SK-N-MC (cell line): ENCODE results near the gene PRKACB.

ENCODE experiments used
- EZH2 ChIP-seq: fragments of 200-600 bp; sonication (generic); IDR thresholded peaks from one replicate; pipeline ENCODE4 v1.6.1; 2017; ENCODE audit warnings: antibody characterized with exemption
- FOXP2 ChIP-seq: optimal IDR thresholded peaks from 2 replicates; pipeline ENCODE3; 2011; ENCODE audit warnings: mild to moderate bottlenecking, moderate library complexity; ENCODE audit not compliant: insufficient read depth; ENCODE audit errors: extremely low read length, control extremely low read depth
- POLR2AphosphoS5 ChIP-seq: IDR thresholded peaks from 2 replicates; pipeline ENCODE4 v1.6.1; 2012; ENCODE audit warnings: mild to moderate bottlenecking, low read depth, low read length, borderline replicate concordance

- TF ChIP-seq EZH2 (no peak), POLR2AphosphoS5 (no peak), FOXP2 (no peak)
These were observed 42.9 kb upstream of the PRKACB start for GRCh38 chr1:84101204-84101603.
